ENCODE measurements around the gene HDAC4. TPM values are rescaled to one million over a fixed set of nuclear protein-coding genes. Genes with fewer than 3 reads are reported as not detected.

The HDAC4 gene
- total and polyA plus RNA-seq, 12 donors = 3.7 to 40.0 (median 25.5) TPM

GRCh38 chr2:239046822-239047221, 354.0 kb downstream of the HDAC4 start:
- Histone ChIP-seq H3K27ac (no peak overlapping the region), H3K27me3 (no peaks in the 10 kb centered on the region), H3K4me3 (no peak overlapping the region), H3K9me3 (peaks cover 0 to 12% (median 0%) of the 10 kb centered on the region in 11 donors), H3K36me3 (peaks cover 0 to 24% (median 9%) of the 10 kb centered on the region in 9 donors), H3K4me1 (peaks cover 0 to 10% (median 0%) of the 10 kb centered on the region in 9 donors)
- no peak for TF ChIP-seq CTCF (IDR thresholded peaks at IDR 0.05)
- intact Hi-C loops (cut with DNase I) = loop anchor here in 2 of 10 donors (10.0 kb wide), 2 partner anchors 948 to 1098 kb away; partner anchors contain the start of gene OTOS (in 1 of the 2)
- ATAC-seq = peak in 5 of 8 donors; percentile 20 to 60 (median 42)
- 68 to 69% methylated on average over 9 of the region's 9 CpGs for WGBS, 2 donors
- no peak for DNase-seq

- Histone ChIP-seq H3K4me3 (no peak overlapping the region), H3K36me3 (peaks cover 0 to 3% (median 0%) of the 10 kb centered on the region in 9 donors), H3K27ac (no peak overlapping the region), H3K9me3 (peaks cover 0 to 2% (median 0%) of the 10 kb centered on the region in 11 donors), H3K4me1 (peaks cover 0 to 10% (median 0%) of the 10 kb centered on the region in 9 donors), H3K27me3 (no peaks in the 10 kb centered on the region)
- intact Hi-C loops (cut with DNase I) = loop anchor here in 3 of 10 donors (5.0 to 10.0 kb wide), 3 partner anchors 63 to 1100 kb away; partner anchors contain the start of gene OTOS (in 1 of the 3)
- TF ChIP-seq CTCF (IDR thresholded peaks at IDR 0.05) = no peak
- ATAC-seq = no peak
- WGBS, 2 donors = 90 to 93% methylated on average over 9 of the region's 9 CpGs
- no peak for DNase-seq
These were observed 356.5 kb downstream of the HDAC4 start for GRCh38 chr2:239044336-239044735.

DNA sequence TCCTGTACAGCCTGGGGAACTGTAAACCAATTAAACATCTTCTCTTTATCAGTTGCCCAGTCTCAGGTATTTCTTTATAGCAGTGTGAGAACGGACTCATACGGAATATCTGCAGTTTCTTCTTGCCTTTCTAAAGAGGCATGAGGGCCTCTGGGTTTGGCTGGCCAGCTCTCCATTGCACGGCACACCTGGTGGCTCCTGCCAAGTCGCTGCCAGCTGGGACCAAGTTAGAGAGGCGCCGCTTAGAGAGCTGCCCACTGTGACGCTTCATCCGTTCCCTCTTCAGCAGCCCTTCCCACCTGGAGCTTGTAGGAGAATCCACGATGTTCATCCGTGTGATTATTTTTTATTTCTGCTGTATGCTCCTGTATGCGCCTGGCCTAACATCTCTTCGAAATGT, 357.5 kb downstream of the HDAC4 start:
- Histone ChIP-seq H3K27ac (no peak overlapping the region), H3K36me3 (peaks cover 0 to 3% (median 0%) of the 10 kb centered on the region in 9 donors), H3K27me3 (no peaks in the 10 kb centered on the region), H3K4me1 (peaks cover 0 to 10% (median 0%) of the 10 kb centered on the region in 9 donors), H3K9me3 (no peaks in the 10 kb centered on the region), H3K4me3 (no peak overlapping the region)
- TF ChIP-seq CTCF (IDR thresholded peaks at IDR 0.05) = no peak
- no peak for DNase-seq
- WGBS, 2 donors = 94 to 97% methylated on average over 12 of the region's 12 CpGs
- ATAC-seq = no peak
- intact Hi-C loops (cut with DNase I) = loop anchor here in 3 of 10 donors (5.0 to 10.0 kb wide), 3 partner anchors 64 to 1101 kb away; partner anchors contain the start of gene OTOS (in 1 of the 3)

DNA sequence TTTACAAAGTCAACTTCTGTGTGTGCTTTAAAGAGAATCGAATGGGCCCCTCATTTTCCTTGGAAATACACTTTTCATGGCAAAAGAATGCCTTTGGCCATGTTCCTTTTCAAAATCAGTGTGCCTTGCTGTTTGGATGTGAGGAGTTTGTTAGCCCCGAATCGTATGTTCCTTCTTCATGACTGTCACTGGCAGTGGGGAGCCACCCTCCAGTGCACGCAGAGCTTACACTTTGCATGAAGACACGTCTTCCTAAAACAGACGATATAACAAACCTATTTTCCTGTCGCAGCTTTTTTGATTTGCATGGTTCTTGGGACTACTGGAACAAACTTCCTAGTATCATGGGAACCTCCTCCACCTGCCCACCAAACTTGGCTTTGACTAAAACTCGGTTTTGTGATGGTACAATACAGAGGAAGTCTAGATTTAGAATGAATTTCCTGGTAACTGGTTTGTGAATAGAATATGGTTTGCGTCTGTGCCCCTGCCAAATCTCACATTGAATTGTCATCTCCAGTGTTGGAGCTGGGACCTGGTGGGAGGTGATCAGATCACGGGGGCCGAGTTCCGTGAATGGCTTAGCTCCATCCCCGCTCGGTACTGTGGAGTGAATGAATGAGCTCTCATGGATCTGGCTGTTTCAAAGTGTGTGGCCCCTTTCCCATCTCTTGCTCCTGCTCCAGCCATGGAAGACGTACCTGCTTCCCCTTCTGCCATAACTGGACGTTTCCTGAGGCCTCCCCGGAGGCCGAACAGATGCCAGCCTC, 358.1 kb downstream of the HDAC4 start:
- 67 to 73% methylated on average over 18 of the region's 18 CpGs for whole genome bisulfite sequencing, 2 donors
- intact Hi-C loops (cut with DNase I) = loop anchor here in 3 of 10 donors (5.0 to 10.0 kb wide), 3 partner anchors 65 to 1102 kb away; partner anchors contain the start of gene OTOS (in 1 of the 3)
- Histone ChIP-seq H3K27ac (no peak overlapping the region), H3K36me3 (no peaks in the 10 kb centered on the region), H3K4me3 (no peak overlapping the region), H3K9me3 (no peaks in the 10 kb centered on the region), H3K4me1 (peaks cover 0 to 10% (median 0%) of the 10 kb centered on the region in 9 donors), H3K27me3 (no peaks in the 10 kb centered on the region)
- no peak for TF ChIP-seq CTCF (IDR thresholded peaks at IDR 0.05)
- ATAC-seq = no peak
- DNase-seq = no peak
